Activated naive CD4-positive, alpha-beta T cell treated with anti-CD3 and anti-CD28 coated beads, Interleukin-2, amount 50 U/mL, for 24 hours (primary cell): Measurements from ENCODE around the gene GNG12.
A peak's percentile ranks its signal among the peaks of the same experiment; 100 is the strongest.

ENCODE experiments used
- H3K27ac Mint-ChIP-seq: one replicate; pipeline ENCODE4 v1.8.0; 2021; ENCODE audit warnings: mild to moderate bottlenecking, mixed read lengths
- H3K27me3 Mint-ChIP-seq: one replicate; pipeline ENCODE4 v1.8.0; 2021; ENCODE audit warnings: mixed read lengths
- H3K36me3 Mint-ChIP-seq: one replicate; pipeline ENCODE4 v1.8.0; 2021; ENCODE audit warnings: mixed read lengths
- H3K4me1 Mint-ChIP-seq: one replicate; pipeline ENCODE4 v1.8.0; 2021; ENCODE audit warnings: mixed read lengths
- H3K4me3 Mint-ChIP-seq: one replicate; pipeline ENCODE4 v1.8.0; 2021; ENCODE audit warnings: mild to moderate bottlenecking, mixed read lengths
- H3K9me3 Mint-ChIP-seq: one replicate; pipeline ENCODE4 v1.8.0; 2021; ENCODE audit warnings: mixed read lengths

Gene GNG12

DNA sequence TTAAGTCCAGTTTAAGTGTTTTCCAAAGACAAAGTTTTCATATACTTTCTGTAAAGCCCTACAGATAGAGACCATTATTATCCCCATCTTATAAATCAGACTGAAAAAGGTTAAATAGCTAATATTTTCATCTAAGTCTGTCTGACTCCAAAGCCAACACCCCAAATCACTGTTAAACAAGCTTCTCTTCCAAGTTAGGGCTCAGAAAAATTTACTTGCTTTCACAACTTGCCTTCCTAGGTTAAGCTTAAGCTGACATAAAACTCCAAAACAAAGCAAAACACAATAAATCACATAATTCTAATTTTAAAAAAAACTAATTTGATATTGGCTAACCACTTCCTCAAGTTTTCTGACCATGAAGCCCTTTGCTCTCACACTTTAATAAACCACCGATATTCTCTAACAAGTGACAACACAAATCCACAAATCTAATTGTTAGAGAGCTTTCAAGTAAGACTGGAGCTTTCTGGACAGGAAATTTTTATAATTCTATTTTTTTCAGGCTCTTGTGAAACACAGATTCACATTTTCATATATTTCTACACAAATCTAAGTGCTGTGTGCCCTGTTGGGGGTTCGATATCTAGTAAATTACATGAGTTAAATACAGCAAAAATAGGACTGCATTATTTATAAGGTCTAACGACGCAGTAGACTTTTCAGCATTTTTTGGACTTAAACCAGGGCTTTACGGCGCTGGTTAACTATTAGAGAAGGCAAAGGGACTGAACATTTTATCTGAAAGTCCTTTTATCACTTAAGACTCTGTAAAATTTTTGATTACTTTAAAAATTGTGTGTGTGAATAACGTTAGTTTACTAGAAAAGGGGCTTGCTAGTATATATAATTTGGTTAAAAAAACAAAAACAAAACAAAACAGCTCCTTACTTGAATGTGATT is 2.1 kb downstream of the GNG12 start:
- peak overlapping the region; percentile 80 for H3K4me3 Mint-ChIP-seq
- no peak overlapping the region for H3K27ac Mint-ChIP-seq
- H3K27me3 Mint-ChIP-seq: peaks cover 42% of the 10 kb centered on the region

GRCh38 chr1:67830226-67830625 is 3.0 kb downstream of the GNG12 start:
- Mint-ChIP-seq H3K27me3 (peaks cover 41% of the 10 kb centered on the region), H3K27ac (no peak overlapping the region), H3K36me3 (no peaks in the 10 kb centered on the region), H3K4me1 (peaks cover 17% of the 10 kb centered on the region), H3K9me3 (no peaks in the 10 kb centered on the region), H3K4me3 (no peak overlapping the region)

More for the DNA sequence above, 2.1 kb downstream of the GNG12 start:
- Mint-ChIP-seq H3K4me1 (peaks cover 17% of the 10 kb centered on the region), H3K9me3 (no peaks in the 10 kb centered on the region), H3K36me3 (no peaks in the 10 kb centered on the region)

DNA sequence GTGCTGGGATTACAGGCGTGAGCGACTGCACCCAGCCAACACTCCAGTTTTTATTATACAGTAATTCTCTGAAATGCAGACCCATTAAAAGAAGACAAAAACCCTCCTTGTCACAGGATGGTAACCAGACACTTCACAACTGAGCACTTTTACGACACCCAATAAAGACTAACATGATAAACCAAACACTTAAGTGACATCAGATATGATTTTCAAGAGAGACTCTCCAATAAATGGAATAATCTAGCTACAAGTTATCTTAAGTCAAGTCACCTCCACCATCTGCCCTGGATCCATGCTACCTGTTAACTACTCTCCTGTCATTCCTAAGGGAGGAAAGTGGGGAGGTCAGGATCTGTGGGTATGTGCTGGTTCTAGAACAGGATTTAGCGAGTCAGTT is 5.6 kb downstream of the GNG12 start:
- no peaks in the 10 kb centered on the region for H3K9me3 Mint-ChIP-seq
- H3K4me1 Mint-ChIP-seq: peaks cover 13% of the 10 kb centered on the region
- no peaks in the 10 kb centered on the region for H3K36me3 Mint-ChIP-seq
- no peak overlapping the region for H3K4me3 Mint-ChIP-seq
- peaks cover 30% of the 10 kb centered on the region for H3K27me3 Mint-ChIP-seq
- H3K27ac Mint-ChIP-seq: no peak overlapping the region

GRCh38 chr1:67825591-67825990 is 7.7 kb downstream of the GNG12 start:
- Mint-ChIP-seq H3K27me3 (peaks cover 16% of the 10 kb centered on the region), H3K9me3 (no peaks in the 10 kb centered on the region), H3K36me3 (no peaks in the 10 kb centered on the region), H3K4me3 (no peak overlapping the region), H3K4me1 (no peaks in the 10 kb centered on the region), H3K27ac (no peak overlapping the region)

DNA sequence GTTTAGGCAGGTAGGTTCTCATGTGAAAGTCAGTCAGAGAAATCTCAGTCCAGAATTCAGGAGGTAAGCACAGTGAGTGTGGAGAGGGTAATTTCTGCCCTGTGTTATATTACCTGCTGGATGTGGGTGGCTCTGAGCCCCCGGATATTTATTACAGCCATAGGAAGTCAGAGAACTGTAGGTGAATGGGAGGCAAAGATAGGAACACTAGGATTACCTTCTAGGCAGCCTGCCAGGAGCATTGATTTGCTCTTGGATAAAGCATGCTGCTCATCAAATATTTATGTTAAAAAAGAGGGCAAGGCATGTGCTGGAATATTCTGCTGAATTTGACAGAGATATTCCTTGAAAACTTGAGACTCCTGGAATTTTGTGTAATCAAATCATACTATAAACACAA is 8.5 kb downstream of the GNG12 start:
- H3K36me3 Mint-ChIP-seq: no peaks in the 10 kb centered on the region
- no peak overlapping the region for H3K4me3 Mint-ChIP-seq
- H3K27me3 Mint-ChIP-seq: peaks cover 14% of the 10 kb centered on the region
- no peak overlapping the region for H3K27ac Mint-ChIP-seq
- no peaks in the 10 kb centered on the region for H3K9me3 Mint-ChIP-seq
- H3K4me1 Mint-ChIP-seq: no peaks in the 10 kb centered on the region

DNA sequence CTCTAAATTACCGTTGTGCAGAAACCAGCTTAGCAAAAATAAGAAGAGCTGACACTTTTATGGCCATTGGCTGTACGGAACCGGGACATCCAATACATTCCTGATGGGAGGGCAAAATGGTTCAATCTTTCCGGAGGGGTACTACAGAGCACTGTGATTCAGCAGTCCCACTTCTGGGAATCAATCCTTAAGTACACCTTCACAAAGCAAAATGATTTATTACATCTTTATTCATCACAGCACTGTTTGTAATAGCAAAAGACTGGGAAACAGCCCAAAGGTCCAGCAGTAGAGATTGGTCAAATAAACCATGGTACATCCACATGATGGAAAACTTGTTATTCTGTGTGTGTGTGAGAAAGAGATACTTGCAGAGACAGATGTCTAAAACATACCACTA is 9.7 kb downstream of the GNG12 start:
- Mint-ChIP-seq H3K27me3 (peaks cover 15% of the 10 kb centered on the region), H3K27ac (peak overlapping the region; percentile 47), H3K36me3 (no peaks in the 10 kb centered on the region), H3K9me3 (no peaks in the 10 kb centered on the region), H3K4me3 (no peak overlapping the region), H3K4me1 (no peaks in the 10 kb centered on the region)

DNA sequence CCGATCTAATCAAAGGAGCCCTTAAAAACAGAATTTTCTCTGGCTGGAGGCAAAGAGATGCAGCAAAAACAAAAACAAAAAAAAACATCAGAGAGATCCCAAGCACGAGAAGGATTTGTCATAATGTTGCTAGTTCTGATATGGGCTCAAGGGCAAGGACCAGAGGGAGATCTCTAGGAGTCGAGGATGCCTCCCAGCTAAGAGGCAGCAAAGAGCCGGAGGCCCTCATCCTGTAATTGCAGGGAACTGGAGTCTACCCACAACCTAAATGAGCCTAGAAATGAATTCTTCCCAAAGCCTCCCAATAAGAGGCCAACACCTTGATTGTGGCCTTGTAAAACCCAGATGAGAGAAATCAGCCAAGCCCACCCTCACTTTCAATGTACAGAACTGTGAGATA is 12.0 kb downstream of the GNG12 start:
- Mint-ChIP-seq H3K27me3 (peaks cover 13% of the 10 kb centered on the region), H3K27ac (no peak overlapping the region), H3K4me3 (no peak overlapping the region), H3K36me3 (no peaks in the 10 kb centered on the region), H3K4me1 (no peaks in the 10 kb centered on the region), H3K9me3 (no peaks in the 10 kb centered on the region)

- Mint-ChIP-seq H3K36me3 (no peaks in the 10 kb centered on the region), H3K27me3 (peaks cover 5% of the 10 kb centered on the region), H3K27ac (no peak overlapping the region), H3K9me3 (no peaks in the 10 kb centered on the region), H3K4me3 (no peak overlapping the region), H3K4me1 (no peaks in the 10 kb centered on the region)
These were observed 14.5 kb downstream of the GNG12 start for GRCh38 chr1:67818725-67819301.

GRCh38 chr1:67818162-67818561 is 15.1 kb downstream of the GNG12 start:
- H3K9me3 Mint-ChIP-seq: no peaks in the 10 kb centered on the region
- H3K36me3 Mint-ChIP-seq: no peaks in the 10 kb centered on the region
- H3K4me3 Mint-ChIP-seq: no peak overlapping the region
- H3K27ac Mint-ChIP-seq: no peak overlapping the region
- H3K27me3 Mint-ChIP-seq: peaks cover 3% of the 10 kb centered on the region
- H3K4me1 Mint-ChIP-seq: no peaks in the 10 kb centered on the region

DNA sequence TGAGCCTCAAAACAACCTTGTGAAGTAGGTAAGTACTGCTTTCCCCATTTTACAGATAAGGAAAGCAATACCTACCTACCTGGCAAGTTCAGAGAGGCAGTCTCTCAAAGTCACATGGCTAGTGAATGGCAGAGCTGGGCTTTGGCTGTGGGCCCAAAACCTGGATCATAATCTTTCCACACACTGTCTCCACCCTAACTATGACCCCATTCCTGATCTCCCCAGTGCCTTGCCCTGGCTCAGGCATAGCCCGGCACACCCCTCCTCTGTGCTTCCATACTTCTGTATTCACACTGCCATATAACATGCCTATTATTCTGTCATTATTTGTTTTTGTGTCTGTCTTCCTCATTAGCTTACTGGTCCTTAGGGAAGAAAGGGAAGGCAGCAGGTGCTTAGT is 15.9 kb downstream of the GNG12 start:
- Mint-ChIP-seq H3K27me3 (peaks cover 3% of the 10 kb centered on the region), H3K4me3 (no peak overlapping the region), H3K27ac (no peak overlapping the region), H3K36me3 (no peaks in the 10 kb centered on the region), H3K4me1 (no peaks in the 10 kb centered on the region), H3K9me3 (no peaks in the 10 kb centered on the region)

GRCh38 chr1:67816506-67816905 is 16.8 kb downstream of the GNG12 start:
- no peak overlapping the region for H3K4me3 Mint-ChIP-seq
- peaks cover 3% of the 10 kb centered on the region for H3K27me3 Mint-ChIP-seq
- no peaks in the 10 kb centered on the region for H3K9me3 Mint-ChIP-seq
- no peak overlapping the region for H3K27ac Mint-ChIP-seq
- no peaks in the 10 kb centered on the region for H3K4me1 Mint-ChIP-seq
- no peaks in the 10 kb centered on the region for H3K36me3 Mint-ChIP-seq

GRCh38 chr1:67816095-67816475 is 17.2 kb downstream of the GNG12 start:
- no peaks in the 10 kb centered on the region for H3K36me3 Mint-ChIP-seq
- H3K27ac Mint-ChIP-seq: no peak overlapping the region
- H3K27me3 Mint-ChIP-seq: peaks cover 3% of the 10 kb centered on the region
- H3K4me1 Mint-ChIP-seq: no peaks in the 10 kb centered on the region
- no peaks in the 10 kb centered on the region for H3K9me3 Mint-ChIP-seq
- H3K4me3 Mint-ChIP-seq: no peak overlapping the region

DNA sequence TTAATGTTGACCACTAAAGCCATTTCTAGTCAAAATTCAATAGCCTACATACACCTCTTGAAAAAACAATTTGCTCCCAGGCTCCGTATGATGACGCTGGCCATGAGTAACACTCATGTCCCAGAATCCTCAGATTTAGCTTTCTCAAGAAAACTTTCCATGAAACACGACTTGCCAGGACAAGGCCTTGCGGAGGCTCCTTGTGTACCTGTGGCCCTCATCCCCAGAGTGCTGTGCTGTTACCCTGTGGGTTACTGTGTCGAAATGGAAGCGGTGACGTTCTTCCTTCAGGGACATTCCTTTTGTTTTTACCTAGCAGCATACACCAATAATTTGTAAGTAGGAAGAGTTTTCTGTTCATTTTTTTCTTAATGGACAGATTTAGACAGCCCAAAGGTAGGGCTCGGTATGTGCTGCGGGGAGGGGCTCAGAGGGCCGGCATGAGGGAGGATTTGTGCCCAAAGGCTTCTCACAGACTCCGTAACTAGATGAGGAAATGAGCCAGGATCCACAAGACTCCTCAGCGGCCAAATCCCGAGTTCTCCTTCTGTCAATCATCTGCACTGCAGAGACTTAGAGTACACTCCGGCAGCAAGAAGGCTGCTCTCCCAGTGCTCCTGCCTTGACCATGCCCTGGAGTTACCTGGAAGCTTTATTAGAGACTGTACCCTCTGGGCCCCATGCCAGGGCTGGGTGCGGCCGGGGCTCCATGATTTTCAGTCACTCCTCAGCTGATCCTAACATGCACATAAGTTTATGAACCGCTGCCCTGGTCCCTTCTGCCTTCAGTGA is 17.8 kb downstream of the GNG12 start:
- peaks cover 3% of the 10 kb centered on the region for H3K27me3 Mint-ChIP-seq
- no peak overlapping the region for H3K4me3 Mint-ChIP-seq
- no peaks in the 10 kb centered on the region for H3K4me1 Mint-ChIP-seq
- H3K36me3 Mint-ChIP-seq: no peaks in the 10 kb centered on the region
- no peaks in the 10 kb centered on the region for H3K9me3 Mint-ChIP-seq
- H3K27ac Mint-ChIP-seq: no peak overlapping the region

GRCh38 chr1:67814121-67814772 is 19.0 kb downstream of the GNG12 start:
- Mint-ChIP-seq H3K27ac (no peak overlapping the region), H3K9me3 (no peaks in the 10 kb centered on the region), H3K4me3 (no peak overlapping the region), H3K36me3 (no peaks in the 10 kb centered on the region), H3K27me3 (peaks cover 1% of the 10 kb centered on the region), H3K4me1 (no peaks in the 10 kb centered on the region)

GRCh38 chr1:67812226-67812625 is 21.0 kb downstream of the GNG12 start:
- Mint-ChIP-seq H3K27me3 (no peaks in the 10 kb centered on the region), H3K9me3 (no peaks in the 10 kb centered on the region), H3K27ac (no peak overlapping the region)

More at GRCh38 chr1:67812226-67812625, 21.0 kb downstream of the GNG12 start:
- H3K4me1 Mint-ChIP-seq: no peaks in the 10 kb centered on the region
- no peak overlapping the region for H3K4me3 Mint-ChIP-seq
- no peaks in the 10 kb centered on the region for H3K36me3 Mint-ChIP-seq
